ENCODE measurements around the gene NGFR. TPM values are rescaled to one million over a fixed set of nuclear protein-coding genes. Genes with fewer than 3 reads are reported as not detected.

Gene NGFR
- total and polyA plus RNA-seq, 8 donors, result 2.7 to 16.2 (median 11.3) TPM

GRCh38 chr17:49496183-49496866, 1.2 kb downstream of the NGFR start:
- DNase-seq (peak in 3 of 4 donors; percentile 71 to 92 (median 72)), ATAC-seq (peak; percentile 91)
- Histone ChIP-seq H3K27me3 (peaks cover 42 to 83% of the 10 kb centered on the region in 2 donors), H3K4me3 (peak overlapping the region; percentile 16 to 39), H3K27ac (no peak overlapping the region), H3K36me3 (no peaks in the 10 kb centered on the region), H3K9me3 (no peaks in the 10 kb centered on the region), H3K4me1 (peaks cover 18 to 32% of the 10 kb centered on the region in 2 donors)
- intact Hi-C loops (cut with DNase I), result loop anchor here in 1 of 2 donors (5.0 kb wide), 1 partner anchor 56 kb away; no protein-coding TSS in a partner anchor
- TF ChIP-seq CTCF (IDR thresholded peaks at IDR 0.05), result peak; percentile 88 to 89

GRCh38 chr17:49496867-49497147, 1.7 kb downstream of the NGFR start:
- intact Hi-C loops (cut with DNase I), result loop anchor here in 1 of 2 donors (5.0 kb wide), 1 partner anchor 55 kb away; no protein-coding TSS in a partner anchor
- peaks cover 42 to 85% of the 10 kb centered on the region in 2 donors for H3K27me3 ChIP-seq

GRCh38 chr17:49497148-49498028, 2.3 kb downstream of the NGFR start:
- peak in 1 of 4 donors; percentile 77 for DNase-seq
- no peak for TF ChIP-seq CTCF (IDR thresholded peaks at IDR 0.05)
- H3K27me3 ChIP-seq, result peaks cover 42 to 91% of the 10 kb centered on the region in 2 donors

More at GRCh38 chr17:49496867-49497147, 1.7 kb downstream of the NGFR start:
- peak overlapping the region; percentile 16 to 39 for H3K4me3 ChIP-seq
- TF ChIP-seq CTCF (IDR thresholded peaks at IDR 0.05), result no peak
- no peak for DNase-seq
- no peaks in the 10 kb centered on the region for H3K9me3 ChIP-seq
- peaks cover 18 to 32% of the 10 kb centered on the region in 2 donors for H3K4me1 ChIP-seq
- no peak overlapping the region for H3K27ac ChIP-seq
- no peak for ATAC-seq
- no peaks in the 10 kb centered on the region for H3K36me3 ChIP-seq

GRCh38 chr17:49498029-49498615, 3.0 kb downstream of the NGFR start:
- H3K4me3 ChIP-seq, result no peak overlapping the region
- H3K27ac ChIP-seq, result no peak overlapping the region
- no peak for ATAC-seq
- no peak for DNase-seq
- no peaks in the 10 kb centered on the region for H3K9me3 ChIP-seq
- peaks cover 43 to 97% of the 10 kb centered on the region in 2 donors for H3K27me3 ChIP-seq
- no peaks in the 10 kb centered on the region for H3K36me3 ChIP-seq
- intact Hi-C loops (cut with DNase I), result loop anchor here in 1 of 2 donors (5.0 kb wide), 1 partner anchor 54 kb away; no protein-coding TSS in a partner anchor
- TF ChIP-seq CTCF (IDR thresholded peaks at IDR 0.05), result no peak
- H3K4me1 ChIP-seq, result peaks cover 18 to 32% of the 10 kb centered on the region in 2 donors

More at GRCh38 chr17:49497148-49498028, 2.3 kb downstream of the NGFR start:
- H3K4me3 ChIP-seq, result peak overlapping the region in 1 of 2 donors; percentile 16
- intact Hi-C loops (cut with DNase I), result loop anchor here in 1 of 2 donors (5.0 kb wide), 1 partner anchor 55 kb away; no protein-coding TSS in a partner anchor
- ATAC-seq, result peak; percentile 22
- H3K36me3 ChIP-seq, result no peaks in the 10 kb centered on the region
- peaks cover 18 to 32% of the 10 kb centered on the region in 2 donors for H3K4me1 ChIP-seq
- H3K9me3 ChIP-seq, result no peaks in the 10 kb centered on the region
- no peak overlapping the region for H3K27ac ChIP-seq

All from left lung (tissue), 10 donors.